HG02852 (cell line): Measurements from ENCODE around the gene EIF2B1.

Source experiments
- ATAC-seq: cut with Tn5 transposase; IDR thresholded peaks from one replicate; pipeline ENCODE4 v1.9.1; 2021; ENCODE audit warnings: mild to moderate bottlenecking, moderate library complexity; ENCODE audit not compliant: unreplicated experiment

Gene EIF2B1

GRCh38 chr12:123571343-123571813 lies 62.1 kb downstream of the EIF2B1 start:
- no peak for ATAC-seq
